ENCODE measurements around the gene GPR26.

GRCh38 chr10:123681285-123681684 lies 15.1 kb downstream of the GPR26 start:
- TF ChIP-seq CTCF (IDR thresholded peaks at IDR 0.05; ENCODE audit: poor library complexity), result no peak
- no peak for TF ChIP-seq EZH2 (IDR thresholded peaks at IDR 0.05; ENCODE audit: borderline replicate concordance)
